Smooth muscle cell (in vitro differentiated cells): ENCODE data around the gene GCNT3. TPM values are rescaled to one million over a fixed set of nuclear protein-coding genes. Genes with fewer than 3 reads are reported as not detected.

Experiments
- DNase-seq: peaks from one replicate; lab custom pipeline; 2025; ENCODE audit not compliant: unreplicated experiment; lab: John Stamatoyannopoulos, UW
- H2AFZ ChIP-seq: fragments of 200-600 bp; sonication (generic); 2 replicates; pipeline ENCODE4 v1.6.0; 2016; ENCODE audit warnings: antibody characterized with exemption, low read depth, mild to moderate bottlenecking
- H3F3A ChIP-seq: fragments of 200-600 bp; sonication (generic); 2 replicates; pipeline ENCODE4 v1.6.0; 2017; ENCODE audit warnings: antibody characterized with exemption, low read depth
- H3K27ac ChIP-seq: fragments of 200-600 bp; sonication (generic); 2 replicates; pipeline ENCODE4 v1.5.1; 2016; ENCODE audit warnings: low read depth, mild to moderate bottlenecking
- H3K27me3 ChIP-seq: fragments of 200-600 bp; sonication (generic); 2 replicates; pipeline ENCODE4 v1.6.1; 2016; ENCODE audit warnings: low read depth, mild to moderate bottlenecking
- H3K36me3 ChIP-seq: fragments of 200-600 bp; sonication (generic); 2 replicates; pipeline ENCODE4 v1.5.1; 2016; ENCODE audit warnings: low read depth
- H3K4me1 ChIP-seq: fragments of 200-600 bp; sonication (generic); 2 replicates; pipeline ENCODE4 v1.5.1; 2016; ENCODE audit warnings: low read depth
- H3K4me2 ChIP-seq: fragments of 200-600 bp; sonication (generic); 2 replicates; pipeline ENCODE4 v1.6.0; 2016; ENCODE audit warnings: mild to moderate bottlenecking
- H3K4me3 ChIP-seq: fragments of 200-600 bp; sonication (generic); 2 replicates; pipeline ENCODE4 v1.5.1; 2016; ENCODE audit warnings: mild to moderate bottlenecking
- H3K79me2 ChIP-seq: fragments of 200-600 bp; sonication (generic); 2 replicates; pipeline ENCODE4 v1.6.0; 2016; ENCODE audit warnings: low read depth, mild to moderate bottlenecking
- H3K9ac ChIP-seq: fragments of 200-600 bp; sonication (generic); 2 replicates; pipeline ENCODE4 v1.6.0; 2016; ENCODE audit warnings: low read depth
- H3K9me3 ChIP-seq: fragments of 200-600 bp; sonication (generic); replicated peaks from 2 replicates; pipeline ENCODE4 v1.5.1; 2016; ENCODE audit warnings: low read depth
- H4K20me1 ChIP-seq: fragments of 200-600 bp; sonication (generic); 2 replicates; pipeline ENCODE4 v1.6.0; 2016; ENCODE audit warnings: low read depth
- CTCF ChIP-seq: fragments of 200-600 bp; sonication (generic); IDR thresholded peaks from 2 replicates; pipeline ENCODE4 v1.5.1; 2017; ENCODE audit warnings: borderline replicate concordance, mild to moderate bottlenecking, antibody characterized with exemption; ENCODE audit not compliant: insufficient read depth, poor library complexity, severe bottlenecking
- WGBS: methylation state at CpG from one replicate; pipeline ENCODE4 v1.1.7; 2016; ENCODE audit warnings: low lambda C conversion rate; 5-methylcytosine and 5-hydroxymethylcytosine counted together
- polyA plus RNA-seq: library from polyadenylated mRNA; unstranded; fragments of >200 nt; fragmentation: Nextera tagmentation; extraction: Ambion mirVana; gene quantifications from 2 replicates; pipeline ENCODE4 v1.2.1, GENCODE V29; 2016
- total RNA-seq: library from RNA; depleted of rRNA; stranded (reverse); fragments of >200 nt; gene quantifications from 2 replicates; pipeline ENCODE4 v1.2.3, GENCODE V29; 2014

The GCNT3 gene
- total and polyA plus RNA-seq, 2 experiments from 2014 or later = not detected

GRCh38 chr15:59598461-59598860 is 13.1 kb upstream of the GCNT3 start:
- Histone ChIP-seq H4K20me1 (no peaks in the 10 kb centered on the region), H3F3A (no peaks in the 10 kb centered on the region), H3K9me3 (no peaks in the 10 kb centered on the region), H3K4me1 (no peaks in the 10 kb centered on the region), H3K27me3 (no peaks in the 10 kb centered on the region), H3K27ac (no peak overlapping the region), H3K36me3 (no peaks in the 10 kb centered on the region), H2AFZ (no peak overlapping the region), H3K79me2 (no peaks in the 10 kb centered on the region), H3K4me3 (no peak overlapping the region), H3K9ac (no peak overlapping the region), H3K4me2 (no peak overlapping the region)
- no peak for DNase-seq
- TF ChIP-seq CTCF = no peak
- WGBS = 73% methylated on average over 2 of the region's 2 CpGs

- no peak overlapping the region for H2AFZ ChIP-seq
- no peaks in the 10 kb centered on the region for H3K27me3 ChIP-seq
- WGBS = 77% methylated on average over 5 of the region's 5 CpGs
- no peak overlapping the region for H3K27ac ChIP-seq
- no peak for DNase-seq
- H3K4me1 ChIP-seq = no peaks in the 10 kb centered on the region
- H3K36me3 ChIP-seq = no peaks in the 10 kb centered on the region
- no peaks in the 10 kb centered on the region for H4K20me1 ChIP-seq
- no peaks in the 10 kb centered on the region for H3F3A ChIP-seq
- no peak overlapping the region for H3K4me3 ChIP-seq
- no peaks in the 10 kb centered on the region for H3K9me3 ChIP-seq
- no peak for TF ChIP-seq CTCF
- no peak overlapping the region for H3K9ac ChIP-seq
- H3K79me2 ChIP-seq = no peaks in the 10 kb centered on the region
- H3K4me2 ChIP-seq = no peak overlapping the region
Observed at GRCh38 chr15:59605994-59606393, 5.6 kb upstream of the GCNT3 start.

- H3K27me3 ChIP-seq = no peaks in the 10 kb centered on the region
- TF ChIP-seq CTCF = no peak
- no peaks in the 10 kb centered on the region for H3F3A ChIP-seq
- no peaks in the 10 kb centered on the region for H3K36me3 ChIP-seq
- H3K4me3 ChIP-seq = no peak overlapping the region
- H3K9ac ChIP-seq = no peak overlapping the region
- H3K9me3 ChIP-seq = no peaks in the 10 kb centered on the region
- WGBS = 88% methylated on average over 6 of the region's 7 CpGs
- no peaks in the 10 kb centered on the region for H4K20me1 ChIP-seq
- no peak overlapping the region for H2AFZ ChIP-seq
- H3K27ac ChIP-seq = no peak overlapping the region
- DNase-seq = no peak
- no peaks in the 10 kb centered on the region for H3K4me1 ChIP-seq
- H3K79me2 ChIP-seq = no peaks in the 10 kb centered on the region
- no peak overlapping the region for H3K4me2 ChIP-seq
Observed at GRCh38 chr15:59609730-59610712, 1.6 kb upstream of the GCNT3 start.

GRCh38 chr15:59614153-59614552 is 2.6 kb downstream of the GCNT3 start:
- H3F3A ChIP-seq = no peaks in the 10 kb centered on the region
- H3K79me2 ChIP-seq = no peaks in the 10 kb centered on the region
- H3K4me2 ChIP-seq = no peak overlapping the region
- no peaks in the 10 kb centered on the region for H3K9me3 ChIP-seq
- WGBS = 95% methylated on average over 7 of the region's 7 CpGs
- no peak overlapping the region for H3K27ac ChIP-seq
- TF ChIP-seq CTCF = no peak
- no peak overlapping the region for H3K9ac ChIP-seq
- H3K4me1 ChIP-seq = no peaks in the 10 kb centered on the region
- no peaks in the 10 kb centered on the region for H3K36me3 ChIP-seq
- peaks cover 15% of the 10 kb centered on the region for H3K27me3 ChIP-seq
- DNase-seq = no peak
- no peak overlapping the region for H3K4me3 ChIP-seq
- H4K20me1 ChIP-seq = no peaks in the 10 kb centered on the region
- no peak overlapping the region for H2AFZ ChIP-seq
